SK-N-SH treated with all-trans-retinoic acid at 6 μM for 48 hours (cell line): ENCODE results near the gene ADCYAP1R1.

Source experiments
- CSRNP3 ChIP-seq: fragments of 250-450 bp; sonication (Bioruptor Pico); IDR thresholded peaks from 2 replicates; pipeline ENCODE4 v1.5.1; 2021; ENCODE audit warnings: mild to moderate bottlenecking, moderate library complexity
- POU6F1 ChIP-seq: fragments of 250-450 bp; sonication (Bioruptor Pico); IDR thresholded peaks from 2 replicates; pipeline ENCODE4 v1.8.0; 2021; ENCODE audit warnings: low read depth, mild to moderate bottlenecking, moderate library complexity, borderline replicate concordance
- TCF4 ChIP-seq: fragments of 250-450 bp; sonication (Bioruptor Pico); IDR thresholded peaks from 2 replicates; pipeline ENCODE4 v1.8.0; 2021; ENCODE audit warnings: mild to moderate bottlenecking, moderate library complexity, borderline replicate concordance
- ZNF70 ChIP-seq: fragments of 450-650 bp; formaldehyde crosslinking; IDR thresholded peaks from 2 replicates; pipeline ENCODE4 v1.5.0; 2020; ENCODE audit warnings: mild to moderate bottlenecking, moderate library complexity

GRCh38 chr7:31046723-31047122 is 5.4 kb upstream of the ADCYAP1R1 start:
- TF ChIP-seq CSRNP3: no peak
- no peak for TF ChIP-seq TCF4 (CRISPR knock-in tag)
- no peak for TF ChIP-seq ZNF70
- no peak for TF ChIP-seq POU6F1 (CRISPR knock-in tag)
